H1 (cell line): ENCODE data around the gene AKAP12. TPM values are rescaled to one million over a fixed set of nuclear protein-coding genes. Genes with fewer than 3 reads are reported as not detected.

Experiments used
- CTCF ChIA-PET: fragments of 300-600 bp; sonication (Branson Sonifier 250); formaldehyde crosslinking; loops from one replicate; lab custom pipeline; 2021; ENCODE audit not compliant: partially characterized antibody; lab: Charles Lee
- POLR2A ChIA-PET: fragments of 300-600 bp; sonication (Branson Sonifier 250); formaldehyde crosslinking; loops from one replicate; lab custom pipeline; 2021; ENCODE audit warnings: inconsistent platforms; ENCODE audit not compliant: partially characterized antibody; lab: Charles Lee
- DNase-seq, 2 experiments: peaks; one replicate each; pipeline versions ENCODE4 v3.0.0 to v3.0.0-alpha.2; 2010 to 2022; ENCODE audit warnings: low spot score in 2 of 2, low read depth in 1 of 2, mixed read lengths in 1 of 2
- FAIRE-seq: peaks from 2 replicates; lab custom pipeline; 2011; peaks lifted over from hg19 to GRCh38; lab: Jason Lieb, UNC
- H2AFZ ChIP-seq: 2 replicates; pipeline ENCODE4 v1.8.1; 2012; ENCODE audit warnings: low read length, inconsistent platforms
- H2AK5ac ChIP-seq: 2 replicates; pipeline ENCODE4 v1.6.1; 2013; ENCODE audit warnings: low read depth, low read length
- H2BK120ac ChIP-seq: replicated peaks from 2 replicates; pipeline ENCODE3; 2013; ENCODE audit warnings: low read depth, low read length, inconsistent platforms
- H2BK12ac ChIP-seq: 2 replicates; pipeline ENCODE4 v1.6.1; 2013; ENCODE audit warnings: low read depth, low read length
- H2BK15ac ChIP-seq: 2 replicates; pipeline ENCODE4 v1.6.1; 2013; ENCODE audit warnings: low read length
- H2BK20ac ChIP-seq: 2 replicates; pipeline ENCODE4 v1.6.1; 2013; ENCODE audit warnings: low read length
- H2BK5ac ChIP-seq: 2 replicates; pipeline ENCODE4 v1.6.1; 2013; ENCODE audit warnings: low read depth, low read length
- H3K14ac ChIP-seq: 2 replicates; pipeline ENCODE4 v1.6.1; 2013; ENCODE audit warnings: inconsistent platforms; ENCODE audit not compliant: insufficient read length
- H3K18ac ChIP-seq: 2 replicates; pipeline ENCODE4 v1.6.1; 2013; ENCODE audit warnings: low read length; ENCODE audit errors: extremely low read depth
- H3K23ac ChIP-seq: 2 replicates; pipeline ENCODE4 v1.6.1; 2013; ENCODE audit warnings: inconsistent platforms; ENCODE audit not compliant: insufficient read length
- H3K23me2 ChIP-seq: 2 replicates; pipeline ENCODE4 v1.6.1; 2013; ENCODE audit warnings: low read depth, low read length
- H3K27ac ChIP-seq: 2 replicates; pipeline ENCODE4 v1.6.1; 2011; ENCODE audit warnings: low read depth, low read length, inconsistent platforms
- H3K27me3 ChIP-seq, 4 experiments: replicated peaks in 1 of 4; 1 replicate in 1 of 4; 2 replicates in 3 of 4; pipeline versions ENCODE4 v1.6.1 to v1.8.1; 2011 to 2013; ENCODE audit warnings: low read length in 3 of 4, mild to moderate bottlenecking in 3 of 4, inconsistent platforms in 2 of 4, mixed read lengths in 2 of 4, moderate library complexity in 1 of 4; ENCODE audit not compliant: control insufficient read depth in 3 of 4, insufficient read depth in 3 of 4; ENCODE audit errors: extremely low read depth in 1 of 4
- H3K36me3 ChIP-seq, 4 experiments: 2 replicates each; pipeline versions ENCODE4 v1.6.1 to v1.8.1; 2011 to 2013; ENCODE audit warnings: mild to moderate bottlenecking in 4 of 4, low read length in 3 of 4, moderate library complexity in 2 of 4, control low read depth in 1 of 4, inconsistent platforms in 1 of 4; ENCODE audit not compliant: insufficient read depth in 4 of 4, control insufficient read depth in 2 of 4
- H3K4ac ChIP-seq: replicated peaks from 2 replicates; pipeline ENCODE3; 2013; ENCODE audit warnings: low read length, low read depth, mixed read lengths, inconsistent platforms; ENCODE audit not compliant: insufficient read length
- H3K4me1 ChIP-seq, 4 experiments: replicated peaks in 1 of 4; 1 replicate in 1 of 4; 2 replicates in 3 of 4; pipeline versions ENCODE4 v1.6.1 to v1.8.1; 2011 to 2013; ENCODE audit warnings: low read length in 3 of 4, inconsistent platforms in 2 of 4, mixed read lengths in 1 of 4; ENCODE audit not compliant: insufficient read depth in 4 of 4, control insufficient read depth in 3 of 4
- H3K4me2 ChIP-seq, 2 experiments: 2 replicates each; pipeline versions ENCODE4 v1.6.1 to v1.8.1; 2011 to 2013; ENCODE audit warnings: low read depth in 2 of 2, low read length in 2 of 2, control low read depth in 1 of 2, inconsistent platforms in 1 of 2, mild to moderate bottlenecking in 1 of 2; ENCODE audit not compliant: insufficient read depth in 1 of 2
- H3K4me3 ChIP-seq, 4 experiments: fragments of 200-600, 300-600 bp in 1 of 4; sonication (generic), shearing (Covaris generic), sonication (Bioruptor Twin) in 1 of 4; 2 replicates each; pipeline versions ENCODE4 v1.5.1 to v1.8.1; 2011 to 2016; ENCODE audit warnings: low read length in 4 of 4, low read depth in 3 of 4, control low read depth in 2 of 4, inconsistent platforms in 2 of 4, mild to moderate bottlenecking in 2 of 4, mixed read lengths in 1 of 4, moderate library complexity in 1 of 4; ENCODE audit not compliant: insufficient read depth in 2 of 4; ENCODE audit errors: extremely low read depth in 1 of 4
- H3K56ac ChIP-seq: replicated peaks from 2 replicates; pipeline ENCODE3; 2013; ENCODE audit warnings: low read depth, mild to moderate bottlenecking, mixed read lengths, low read length, inconsistent platforms; ENCODE audit not compliant: insufficient read length
- H3K79me1 ChIP-seq: 2 replicates; pipeline ENCODE4 v1.6.1; 2013; ENCODE audit warnings: low read depth, low read length, control low read depth
- H3K79me2 ChIP-seq, 2 experiments: 2 replicates each; pipeline versions ENCODE4 v1.6.1 to v1.8.1; 2012 to 2013; ENCODE audit warnings: low read length in 2 of 2, mild to moderate bottlenecking in 2 of 2, inconsistent platforms in 1 of 2; ENCODE audit not compliant: insufficient read depth in 2 of 2, control insufficient read depth in 1 of 2
- H3K9ac ChIP-seq, 4 experiments: replicated peaks in 1 of 4; 1 replicate in 1 of 4; 2 replicates in 3 of 4; pipeline versions ENCODE4 v1.6.1 to v1.8.1; 2011 to 2013; ENCODE audit warnings: low read depth in 3 of 4, low read length in 3 of 4, control low read depth in 2 of 4, mild to moderate bottlenecking in 2 of 4, moderate library complexity in 2 of 4, inconsistent platforms in 1 of 4; ENCODE audit errors: extremely low read depth in 1 of 4
- H3K9me3 ChIP-seq, 2 experiments: 2 replicates each; pipeline versions ENCODE4 v1.6.1 to v1.8.1; 2012 to 2013; ENCODE audit warnings: mild to moderate bottlenecking in 2 of 2, moderate library complexity in 2 of 2, control low read depth in 1 of 2, inconsistent platforms in 1 of 2, low read depth in 1 of 2, low read length in 1 of 2, mixed read lengths in 1 of 2; ENCODE audit not compliant: insufficient read depth in 2 of 2
- H4K20me1 ChIP-seq, 2 experiments: replicated peaks in 1 of 2; 2 replicates each; pipeline versions ENCODE3 to v1.8.1; 2011 to 2013; ENCODE audit warnings: inconsistent platforms in 2 of 2, low read length in 2 of 2, mild to moderate bottlenecking in 1 of 2; ENCODE audit not compliant: insufficient read depth in 2 of 2, control insufficient read depth in 1 of 2
- H4K5ac ChIP-seq: 2 replicates; pipeline ENCODE4 v1.6.1; 2013; ENCODE audit warnings: low read length, low read depth, mixed read lengths, inconsistent platforms; ENCODE audit not compliant: insufficient read length
- H4K8ac ChIP-seq: 2 replicates; pipeline ENCODE4 v1.8.0; 2013; ENCODE audit warnings: mild to moderate bottlenecking, moderate library complexity, low read length, inconsistent platforms; ENCODE audit not compliant: insufficient read depth; ENCODE audit errors: extremely low read depth
- H4K91ac ChIP-seq: replicated peaks from 2 replicates; pipeline ENCODE3; 2013; ENCODE audit warnings: low read length, mixed read lengths, inconsistent platforms; ENCODE audit not compliant: insufficient read length
- BCL11A ChIP-seq, 2 experiments: IDR thresholded peaks; one replicate each; pipeline ENCODE4 v1.6.1; 2011; ENCODE audit warnings: low read depth in 2 of 2, low read length in 2 of 2, mild to moderate bottlenecking in 2 of 2
- CBX8 ChIP-seq: fragments of 300-800, 300-1000 bp; sonication (generic); IDR thresholded peaks from 2 replicates; pipeline ENCODE4 v1.7.1; 2016; ENCODE audit warnings: low read depth, low read length, borderline replicate concordance
- E2F6 ChIP-seq: IDR thresholded peaks from 2 replicates; pipeline ENCODE4 v1.6.1; 2012; ENCODE audit warnings: inconsistent platforms
- GABPA ChIP-seq: IDR thresholded peaks from 2 replicates; pipeline ENCODE4 v1.6.1; 2011; ENCODE audit warnings: mild to moderate bottlenecking, low read length, moderate library complexity, borderline replicate concordance; ENCODE audit not compliant: insufficient read depth
- HDAC2 ChIP-seq, 2 experiments: fragments of 300-600 bp in 1 of 2; sonication (generic) in 1 of 2; IDR thresholded peaks; 2 replicates each; pipeline ENCODE4 v1.6.1; 2011 to 2012; ENCODE audit warnings: low read depth in 2 of 2, low read length in 2 of 2, mild to moderate bottlenecking in 2 of 2, moderate library complexity in 2 of 2, borderline replicate concordance in 1 of 2, inconsistent platforms in 1 of 2
- HDAC6 ChIP-seq: IDR thresholded peaks from one replicate; pipeline ENCODE4 v1.7.1; 2012; ENCODE audit warnings: low read depth, mild to moderate bottlenecking, inconsistent platforms, low read length, moderate library complexity
- KDM1A ChIP-seq: fragments of 200-600, 300-600 bp; sonication (generic); IDR thresholded peaks from 2 replicates; pipeline ENCODE4 v1.7.1; 2016; ENCODE audit warnings: mild to moderate bottlenecking, low read length, borderline replicate concordance
- NRF1 ChIP-seq: IDR thresholded peaks from 2 replicates; pipeline ENCODE4 v1.6.1; 2011; ENCODE audit warnings: mild to moderate bottlenecking, low read depth, low read length, improper control_type of control experiment
- SAP30 ChIP-seq: fragments of 300-600 bp; sonication (generic); IDR thresholded peaks from 2 replicates; pipeline ENCODE4 v1.7.1; 2012; ENCODE audit warnings: low read length, moderate library complexity, mild to moderate bottlenecking, inconsistent platforms; ENCODE audit not compliant: insufficient read depth, insufficient replicate concordance
- SP2 ChIP-seq: IDR thresholded peaks from 2 replicates; pipeline ENCODE4 v1.6.1; 2012; ENCODE audit warnings: mild to moderate bottlenecking, low read length, inconsistent platforms
- SRF ChIP-seq: IDR thresholded peaks from 2 replicates; pipeline ENCODE4 v1.6.1; 2011; ENCODE audit warnings: mild to moderate bottlenecking, low read depth, low read length, moderate library complexity
- YY1 ChIP-seq: IDR thresholded peaks from 2 replicates; pipeline ENCODE4 v1.6.1; 2011; ENCODE audit warnings: low read depth, mild to moderate bottlenecking, low read length
- WGBS, 2 experiments: shearing (Covaris generic) in 1 of 2; methylation state at CpG; one replicate each; pipeline versions ENCODE4 v1.1.6 to v1.1.7; 2013 to 2015; ENCODE audit warnings: low lambda C conversion rate in 2 of 2, mixed read lengths in 2 of 2, inconsistent platforms in 1 of 2, low coverage in 1 of 2, missing lambda C conversion rate in 1 of 2; ENCODE audit not compliant: insufficient replicate concordance in 2 of 2, insufficient coverage in 1 of 2, insufficient read length in 1 of 2; ENCODE audit errors: extremely low coverage in 1 of 2, missing lambda C conversion rate in 1 of 2; 5-methylcytosine and 5-hydroxymethylcytosine counted together
- polyA plus RNA-seq, 7 experiments: library from polyadenylated mRNA; depleted of rRNA in 3 of 7; stranded (reverse) in 5 of 7; unstranded in 2 of 7; fragments of >200 nt in 5 of 7; fragments of 200-250 nt in 2 of 7; gene quantifications; 1 replicate in 5 of 7; 2 replicates in 1 of 7; 4 replicates in 1 of 7; pipeline versions ENCODE4 v1.2.1 to v1.2.3, GENCODE V29; 2011 to 2013; ENCODE audit warnings: missing spikeins in 2 of 7, mixed read lengths in 2 of 7
- total RNA-seq: library from RNA; stranded (reverse); fragmentation: NEBNext Ultra II Directional; extraction: Animal tissue kit (Norgen Biotek cat#: 25700); gene quantifications from 2 replicates; pipeline ENCODE4 v1.2.1, GENCODE V29; 2021

The AKAP12 gene
- total and polyA plus RNA-seq, 2 of the 8 experiments (the other 6 are each of a cell fraction or from before 2014, with no cell fraction given), result 14.6 to 79.2 TPM

- 92% methylated on average over 1 of the region's 1 CpG; no CpG with 5 or more reads in 1 of the 2 experiments for WGBS, 2 experiments
- Histone ChIP-seq H4K91ac (no peak overlapping the region), H2AFZ (no peak overlapping the region), H3K79me1 (no peaks in the 10 kb centered on the region; the same call in 1 of the 2 replicates), H4K20me1 (peaks cover 0 to 1% of the 10 kb centered on the region in 2 experiments), H2AK5ac (no peak overlapping the region), H3K18ac (no peak overlapping the region), H3K23me2 (no peaks in the 10 kb centered on the region; the same call in 1 of the 2 replicates), H3K4me3 (no peak overlapping the region), H2BK5ac (no peak overlapping the region), H3K9ac (no peak overlapping the region), H3K27ac (no peak overlapping the region), H3K56ac (no peak overlapping the region), H4K5ac (no peak overlapping the region), H3K14ac (no peak overlapping the region), H4K8ac (no peak overlapping the region), H3K4me2 (no peak overlapping the region), H3K23ac (no peak overlapping the region), H3K4me1 (peaks cover 0 to 3% (median 0%) of the 10 kb centered on the region in 4 experiments; a peak in 3 of 7 replicates), H2BK12ac (no peak overlapping the region), H3K79me2 (no peaks in the 10 kb centered on the region; a peak in 1 of 4 replicates), H2BK15ac (no peak overlapping the region), H2BK120ac (no peak overlapping the region), H3K36me3 (no peaks in the 10 kb centered on the region), H3K9me3 (no peaks in the 10 kb centered on the region), H2BK20ac (no peak overlapping the region), H3K4ac (no peak overlapping the region), H3K27me3 (peaks cover 0 to 6% (median 1%) of the 10 kb centered on the region in 4 experiments; a peak in 2 of 7 replicates)
- FAIRE-seq (no peak), DNase-seq (no peak)
- ChIA-PET POLR2A (interaction anchor here (2.2 kb wide), 1 partner anchor 81 kb away, joined by 8 read pairs; the partner anchor contains the start of gene AKAP12), CTCF (interaction anchor here (1.1 to 8.7 kb wide), 2 partner anchors 66 to 304 kb away, joined by 3 to 133 read pairs; no protein-coding TSS in a partner anchor)
- TF ChIP-seq BCL11A (IDR thresholded peaks at IDR 0.05; ENCODE audit: low read depth in 2 of 2, low read length in 2 of 2), result no peak
- no peak for TF ChIP-seq KDM1A
- TF ChIP-seq NRF1, result no peak
- TF ChIP-seq YY1, result no peak
- no peak for TF ChIP-seq HDAC6
- TF ChIP-seq E2F6, result no peak
- TF ChIP-seq HDAC2 (IDR thresholded peaks at IDR 0.05; ENCODE audit: borderline replicate concordance in 1 of 2, low read depth in 2 of 2, low read length in 2 of 2), result no peak
- no peak for TF ChIP-seq SAP30
- no peak for TF ChIP-seq SP2
- TF ChIP-seq SRF, result no peak
- no peak for TF ChIP-seq GABPA
- TF ChIP-seq CBX8, result no peak
Observed at GRCh38 chr6:151321438-151321837, 81.7 kb downstream of the AKAP12 start.
